K562 (cell line): Measurements from ENCODE around the gene SEC14L1. TPM values are rescaled to one million over a fixed set of nuclear protein-coding genes. Genes with fewer than 3 reads are reported as not detected.

ENCODE experiments used
- HIVEP1 ChIP-seq: fragments of 250-450 bp; sonication (Bioruptor Pico); IDR thresholded peaks from 2 replicates; pipeline ENCODE4 v1.4.0; 2020; ENCODE audit warnings: mild to moderate bottlenecking
- HNRNPLL ChIP-seq: fragments of 200-400 bp; formaldehyde crosslinking; IDR thresholded peaks from 2 replicates; pipeline ENCODE4 v1.6.1; 2017; ENCODE audit warnings: low read length, low read depth, mild to moderate bottlenecking; ENCODE audit not compliant: poor library complexity, severe bottlenecking
- PYGO2 ChIP-seq: fragments of 450-650 bp; IDR thresholded peaks from 2 replicates; pipeline ENCODE4 v1.6.1; 2016; ENCODE audit warnings: mild to moderate bottlenecking, missing genetic modification characterization, moderate library complexity, missing compliant biosample characterization
- RREB1 ChIP-seq: fragments of 250-450 bp; sonication (Bioruptor Pico); IDR thresholded peaks from 2 replicates; pipeline ENCODE4 v1.4.0; 2020
- TSC22D4 ChIP-seq: fragments of 450-650 bp; IDR thresholded peaks from 2 replicates; pipeline ENCODE4 v1.6.1; 2016; ENCODE audit warnings: missing genetic modification characterization, missing biosample characterization, control low read depth
- ZNF518B ChIP-seq: fragments of 250-450 bp; sonication (Bioruptor Pico); IDR thresholded peaks from 2 replicates; pipeline ENCODE4 v1.5.0; 2021; ENCODE audit warnings: mild to moderate bottlenecking, moderate library complexity
- ZNF778 ChIP-seq: fragments of 450-650 bp; formaldehyde crosslinking; IDR thresholded peaks from 2 replicates; pipeline ENCODE4 v1.4.0; 2020; ENCODE audit warnings: mild to moderate bottlenecking, moderate library complexity
- polyA plus RNA-seq, 8 experiments: library from polyadenylated mRNA; depleted of rRNA in 4 of 8; stranded (reverse) in 5 of 8; unstranded in 3 of 8; fragments of >200 nt; fragmentation: Nextera tagmentation in 2 of 8; fragmentation: Illumina TruSeq in 1 of 8; extraction: Ambion mirVana in 2 of 8; extraction: Trizol in 1 of 8; gene quantifications; 2 replicates each; pipeline versions ENCODE4 v1.2.1 to v1.2.3, GENCODE V29; 2011 to 2014; ENCODE audit warnings: inconsistent platforms in 1 of 8, missing spikeins in 1 of 8
- total RNA-seq, 7 experiments: library from RNA; depleted of rRNA in 6 of 7; stranded (reverse); fragments of >200 nt in 6 of 7; fragmentation: Illumina TruSeq in 2 of 7; extraction: Trizol in 2 of 7; gene quantifications; 2 replicates each; pipeline versions ENCODE4 v1.2.1 to v1.2.3, GENCODE V29; 2011 to 2021; ENCODE audit warnings: low replicate concordance in 1 of 7
- TF ChIP-seq, protein P1 (sequence below): IDR thresholded peaks from 2 replicates; pipeline ENCODE4 v1.6.1; 2011; ENCODE audit not compliant: insufficient read length; ENCODE audit errors: extremely low read depth
- TF ChIP-seq, protein P2 (sequence below), 2 experiments: IDR thresholded peaks in 1 of 2; conservative IDR thresholded peaks in 1 of 2; 2 replicates each; pipeline ENCODE4 v1.6.1; 2016; ENCODE audit warnings: low read depth in 2 of 2, mild to moderate bottlenecking in 1 of 2, missing compliant biosample characterization in 1 of 2, missing genetic modification characterization in 1 of 2, moderate library complexity in 1 of 2

SEC14L1 gene
- total and polyA plus RNA-seq, 9 of the 15 experiments (the other 6 are each of a cell fraction or from before 2014, with no cell fraction given): 3.1 to 39.7 (median 15.2) TPM

DNA sequence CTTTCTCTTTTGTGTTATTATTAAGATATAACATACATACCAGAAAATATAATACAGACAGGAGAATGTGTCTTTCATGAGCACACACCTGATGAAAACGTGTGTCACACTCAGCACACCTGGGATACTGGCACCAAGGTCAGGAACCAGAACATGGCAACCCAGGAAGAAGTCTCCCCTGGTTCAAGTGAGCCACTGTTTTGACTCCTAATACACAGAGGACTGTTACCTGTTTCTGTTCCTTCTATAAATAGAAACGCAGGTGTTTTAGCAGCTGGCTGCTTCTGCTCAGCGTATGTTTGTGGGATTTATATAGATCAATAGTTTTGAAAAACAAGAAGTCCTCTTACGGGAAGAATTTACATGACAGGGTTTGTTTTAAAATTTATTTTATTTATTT is 3.5 kb downstream of the SEC14L1 start (continued):
- no peak for TF ChIP-seq RREB1 (CRISPR knock-in tag)
- no peak for TF ChIP-seq PYGO2 (tag)
- TF ChIP-seq, protein P1, sequence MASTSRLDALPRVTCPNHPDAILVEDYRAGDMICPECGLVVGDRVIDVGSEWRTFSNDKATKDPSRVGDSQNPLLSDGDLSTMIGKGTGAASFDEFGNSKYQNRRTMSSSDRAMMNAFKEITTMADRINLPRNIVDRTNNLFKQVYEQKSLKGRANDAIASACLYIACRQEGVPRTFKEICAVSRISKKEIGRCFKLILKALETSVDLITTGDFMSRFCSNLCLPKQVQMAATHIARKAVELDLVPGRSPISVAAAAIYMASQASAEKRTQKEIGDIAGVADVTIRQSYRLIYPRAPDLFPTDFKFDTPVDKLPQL: no peak
- no peak for TF ChIP-seq ZNF518B (CRISPR knock-in tag)
- TF ChIP-seq ZNF778 (CRISPR knock-in tag): no peak
- TF ChIP-seq, protein P2, sequence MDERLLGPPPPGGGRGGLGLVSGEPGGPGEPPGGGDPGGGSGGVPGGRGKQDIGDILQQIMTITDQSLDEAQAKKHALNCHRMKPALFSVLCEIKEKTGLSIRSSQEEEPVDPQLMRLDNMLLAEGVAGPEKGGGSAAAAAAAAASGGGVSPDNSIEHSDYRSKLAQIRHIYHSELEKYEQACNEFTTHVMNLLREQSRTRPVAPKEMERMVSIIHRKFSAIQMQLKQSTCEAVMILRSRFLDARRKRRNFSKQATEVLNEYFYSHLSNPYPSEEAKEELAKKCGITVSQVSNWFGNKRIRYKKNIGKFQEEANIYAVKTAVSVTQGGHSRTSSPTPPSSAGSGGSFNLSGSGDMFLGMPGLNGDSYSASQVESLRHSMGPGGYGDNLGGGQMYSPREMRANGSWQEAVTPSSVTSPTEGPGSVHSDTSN (CRISPR knock-in tag; IDR thresholded peaks at IDR 0.05; ENCODE audit: low read depth): no peak
- TF ChIP-seq, protein P2 (tag; conservative IDR thresholded peaks at IDR 0.05; ENCODE audit: low read depth): no peak
- no peak for TF ChIP-seq TSC22D4
- no peak for TF ChIP-seq HNRNPLL
- no peak for TF ChIP-seq HIVEP1
